22Rv1 (cell line): Measurements from ENCODE around the gene CREM.

Experiments
- H3K27ac ChIP-seq: fragments of 450-650 bp; 2 replicates; pipeline ENCODE4 v1.5.1; 2017
- ZFX ChIP-seq: fragments of 450-650 bp; IDR thresholded peaks from 2 replicates; pipeline ENCODE4 v1.6.1; 2017; ENCODE audit warnings: antibody characterized with exemption, borderline replicate concordance
- TF ChIP-seq, protein P1 (sequence below): fragments of 450-650 bp; IDR thresholded peaks from 2 replicates; pipeline ENCODE4 v1.5.1; 2017; ENCODE audit warnings: mild to moderate bottlenecking

The CREM gene

GRCh38 chr10:35124540-35124939, 2.1 kb upstream of the CREM start:
- no peak overlapping the region for H3K27ac ChIP-seq

DNA sequence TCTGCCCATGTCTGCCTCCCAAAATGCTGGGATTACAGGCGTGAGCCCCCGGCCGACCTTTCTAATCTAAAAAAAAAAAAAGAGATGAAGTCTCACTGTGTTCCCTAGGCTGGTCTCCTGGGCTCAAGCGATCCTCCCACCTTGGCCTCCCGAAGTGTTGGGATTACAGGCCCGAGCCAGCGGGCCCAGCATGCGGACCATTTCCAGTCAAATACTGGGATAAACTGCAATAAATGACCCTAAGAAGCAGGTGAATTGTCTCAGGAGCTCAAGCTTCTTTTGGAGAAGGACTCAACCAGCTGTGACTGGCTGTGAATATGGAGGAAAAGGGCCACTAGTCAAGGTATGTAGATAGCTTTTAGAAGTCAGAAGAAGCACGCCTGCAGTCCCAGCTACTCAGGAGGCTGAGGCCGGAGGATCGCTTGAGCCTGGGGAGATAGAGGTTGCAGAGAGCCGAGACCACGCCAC, 550 bp upstream of the CREM start:
- TF ChIP-seq, protein P1, sequence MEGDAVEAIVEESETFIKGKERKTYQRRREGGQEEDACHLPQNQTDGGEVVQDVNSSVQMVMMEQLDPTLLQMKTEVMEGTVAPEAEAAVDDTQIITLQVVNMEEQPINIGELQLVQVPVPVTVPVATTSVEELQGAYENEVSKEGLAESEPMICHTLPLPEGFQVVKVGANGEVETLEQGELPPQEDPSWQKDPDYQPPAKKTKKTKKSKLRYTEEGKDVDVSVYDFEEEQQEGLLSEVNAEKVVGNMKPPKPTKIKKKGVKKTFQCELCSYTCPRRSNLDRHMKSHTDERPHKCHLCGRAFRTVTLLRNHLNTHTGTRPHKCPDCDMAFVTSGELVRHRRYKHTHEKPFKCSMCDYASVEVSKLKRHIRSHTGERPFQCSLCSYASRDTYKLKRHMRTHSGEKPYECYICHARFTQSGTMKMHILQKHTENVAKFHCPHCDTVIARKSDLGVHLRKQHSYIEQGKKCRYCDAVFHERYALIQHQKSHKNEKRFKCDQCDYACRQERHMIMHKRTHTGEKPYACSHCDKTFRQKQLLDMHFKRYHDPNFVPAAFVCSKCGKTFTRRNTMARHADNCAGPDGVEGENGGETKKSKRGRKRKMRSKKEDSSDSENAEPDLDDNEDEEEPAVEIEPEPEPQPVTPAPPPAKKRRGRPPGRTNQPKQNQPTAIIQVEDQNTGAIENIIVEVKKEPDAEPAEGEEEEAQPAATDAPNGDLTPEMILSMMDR: no peak
- TF ChIP-seq ZFX: no peak

More at GRCh38 chr10:35124540-35124939, 2.1 kb upstream of the CREM start:
- no peak for TF ChIP-seq ZFX
- TF ChIP-seq, protein P1: no peak

GRCh38 chr10:35127289-35127891, 744 bp downstream of the CREM start:
- TF ChIP-seq ZFX: no peak
- TF ChIP-seq, protein P1: no peak
- H3K27ac ChIP-seq: peak overlapping the region; percentile 98

More for the DNA sequence above, 550 bp upstream of the CREM start:
- peak overlapping the region; percentile 98 for H3K27ac ChIP-seq

DNA sequence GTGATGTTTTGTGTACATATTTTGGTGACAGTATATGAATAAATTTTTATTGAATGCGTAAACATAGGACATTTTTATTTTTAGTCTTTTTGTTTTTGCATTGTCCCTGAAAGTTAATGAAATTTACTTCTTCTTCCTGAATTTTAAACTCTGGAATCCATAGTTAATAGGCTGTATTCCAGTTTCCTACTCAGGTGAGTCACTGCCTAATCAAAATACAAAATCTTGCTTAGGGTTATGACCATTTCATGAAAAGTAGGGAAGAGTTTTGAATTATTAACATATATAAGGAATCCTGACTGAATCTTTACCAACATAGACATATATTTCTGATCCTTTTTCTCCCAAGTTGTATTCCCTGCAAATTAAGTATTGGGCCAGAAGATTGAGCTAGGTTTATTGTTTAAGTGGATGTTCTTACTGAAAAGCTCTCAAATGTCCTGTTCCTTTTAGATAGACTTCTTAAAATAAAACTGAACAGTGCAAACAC, 2.6 kb downstream of the CREM start:
- no peak overlapping the region for H3K27ac ChIP-seq
- no peak for TF ChIP-seq ZFX
- TF ChIP-seq, protein P1: no peak

DNA sequence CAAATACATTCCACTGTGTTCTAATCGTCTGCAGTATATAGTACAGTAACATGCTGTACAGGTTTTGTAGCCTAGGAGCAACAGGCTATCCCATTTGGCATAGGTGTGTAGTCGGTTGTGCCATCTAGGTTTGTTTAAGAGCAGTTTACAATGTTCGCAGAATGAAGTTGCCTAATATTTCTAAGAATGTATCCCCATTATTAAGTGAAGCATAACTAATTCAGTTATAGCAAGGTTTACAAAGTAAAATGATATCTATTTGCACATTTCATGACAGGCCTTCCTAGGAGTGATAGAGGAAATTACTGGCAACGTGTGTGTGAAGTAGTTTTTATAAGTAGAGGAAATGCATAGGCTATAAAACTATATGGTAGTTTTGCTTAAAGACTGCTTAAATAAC, 4.0 kb downstream of the CREM start:
- H3K27ac ChIP-seq: peak overlapping the region; percentile 30
- TF ChIP-seq, protein P1: no peak
- no peak for TF ChIP-seq ZFX

- no peak overlapping the region for H3K27ac ChIP-seq
- TF ChIP-seq, protein P1: no peak
- no peak for TF ChIP-seq ZFX
These were observed 6.1 kb downstream of the CREM start for GRCh38 chr10:35132727-35133126.

DNA sequence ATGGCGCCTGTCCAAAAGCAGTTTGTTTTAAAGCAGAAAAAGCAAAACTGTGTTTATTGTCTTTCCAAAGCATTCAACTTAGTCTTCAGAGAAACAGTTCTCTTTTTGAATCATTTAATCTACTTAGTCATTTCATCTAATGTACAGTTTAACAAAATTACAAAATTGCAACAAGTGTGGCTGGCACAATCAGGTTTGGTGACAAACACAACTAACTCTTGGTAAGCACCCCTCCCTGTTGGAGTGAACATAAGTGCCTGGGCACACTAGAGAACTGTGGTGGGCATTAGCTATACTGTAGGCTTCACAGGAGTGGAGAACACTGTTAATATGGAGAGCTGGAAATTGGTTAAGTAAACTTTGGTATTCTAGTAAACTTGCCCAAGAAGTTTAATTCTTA, 6.9 kb downstream of the CREM start:
- H3K27ac ChIP-seq: no peak overlapping the region
- TF ChIP-seq, protein P1: no peak
- TF ChIP-seq ZFX: no peak
